Measurements from ENCODE around the gene EID2.

EID2 gene

GRCh38 chr19:39533003-39533512 lies 6.9 kb downstream of the EID2 start:
- no peak for DNase-seq

- DNase-seq = peak; percentile 97
Observed at GRCh38 chr19:39532233-39533002, 7.5 kb downstream of the EID2 start, which contains the start of gene EID2B. Gene EID2B (minus strand): TSS chr19:39532852. CDS start chr19:39532802, 50 bp downstream.

- DNase-seq = no peak
Observed at GRCh38 chr19:39531834-39532232, 8.1 kb downstream of the EID2 start.

- no peak for DNase-seq
Observed at GRCh38 chr19:39525205-39525604, 14.8 kb downstream of the EID2 start.

GRCh38 chr19:39524495-39524894 lies 15.5 kb downstream of the EID2 start:
- DNase-seq = no peak

GRCh38 chr19:39520541-39521484 lies 19.1 kb downstream of the EID2 start:
- no peak for DNase-seq

- no peak for DNase-seq
Observed at GRCh38 chr19:39518975-39519374, 21.0 kb downstream of the EID2 start.

- DNase-seq = no peak
Observed at GRCh38 chr19:39518458-39518857, 21.5 kb downstream of the EID2 start.

- DNase-seq = no peak
Observed at GRCh38 chr19:39517432-39517831, 22.5 kb downstream of the EID2 start.

GRCh38 chr19:39516270-39516669 lies 23.7 kb downstream of the EID2 start:
- no peak for DNase-seq

GRCh38 chr19:39515551-39516191 lies 24.3 kb downstream of the EID2 start:
- no peak for DNase-seq

- no peak for DNase-seq
Observed at GRCh38 chr19:39514840-39515550, 25.0 kb downstream of the EID2 start, which contains the start of gene SELENOV. Gene SELENOV (plus strand): TSS chr19:39515139. CDS start chr19:39515213, 74 bp downstream.

GRCh38 chr19:39512988-39513387 lies 27.0 kb downstream of the EID2 start:
- DNase-seq = no peak

- no peak for DNase-seq
Observed at GRCh38 chr19:39509233-39509632, 30.7 kb downstream of the EID2 start.

- no peak for DNase-seq
Observed at GRCh38 chr19:39508629-39509028, 31.3 kb downstream of the EID2 start.

GRCh38 chr19:39507715-39508364 lies 32.1 kb downstream of the EID2 start:
- no peak for DNase-seq

GRCh38 chr19:39506944-39507714 lies 32.8 kb downstream of the EID2 start:
- peak; percentile 82 for DNase-seq

GRCh38 chr19:39506598-39506943 lies 33.4 kb downstream of the EID2 start:
- no peak for DNase-seq

- peak; percentile 81 for DNase-seq
Observed at GRCh38 chr19:39502640-39503417, 37.1 kb downstream of the EID2 start.

GRCh38 chr19:39501340-39501739 lies 38.6 kb downstream of the EID2 start:
- DNase-seq = no peak
